Measurements from ENCODE around the gene GRAMD1B.
"Not testable (repeated sequence)": the region's sequence is repeated elsewhere in the genome, so short reads cannot be mapped to it uniquely, and the experiment has no call there.

Gene GRAMD1B

GRCh38 chr11:123641495-123641840, 211.4 kb downstream of the GRAMD1B start:
- no peak for DNase-seq (ENCODE audit: low spot score)

DNA sequence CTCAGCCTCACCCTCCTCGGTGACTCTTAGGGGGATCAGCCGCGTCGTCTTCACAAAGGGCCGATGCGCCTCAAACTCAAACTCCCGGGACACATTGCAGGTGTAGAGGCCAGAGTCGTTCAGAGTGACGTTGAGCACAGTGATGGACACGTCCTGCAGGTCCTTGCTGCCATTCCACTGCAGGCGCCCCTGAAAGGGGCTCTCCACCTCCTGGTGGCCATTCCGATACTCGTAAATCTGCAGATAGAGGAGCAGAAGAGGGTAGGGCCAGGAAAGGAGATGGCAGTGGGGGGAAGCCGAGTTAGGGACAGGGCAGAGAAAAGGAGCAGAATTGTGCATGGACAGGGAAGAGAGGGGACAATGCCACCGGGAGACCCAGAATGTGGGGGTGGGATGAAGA, 212.4 kb downstream of the GRAMD1B start:
- no peak for DNase-seq (ENCODE audit: low spot score)

DNA sequence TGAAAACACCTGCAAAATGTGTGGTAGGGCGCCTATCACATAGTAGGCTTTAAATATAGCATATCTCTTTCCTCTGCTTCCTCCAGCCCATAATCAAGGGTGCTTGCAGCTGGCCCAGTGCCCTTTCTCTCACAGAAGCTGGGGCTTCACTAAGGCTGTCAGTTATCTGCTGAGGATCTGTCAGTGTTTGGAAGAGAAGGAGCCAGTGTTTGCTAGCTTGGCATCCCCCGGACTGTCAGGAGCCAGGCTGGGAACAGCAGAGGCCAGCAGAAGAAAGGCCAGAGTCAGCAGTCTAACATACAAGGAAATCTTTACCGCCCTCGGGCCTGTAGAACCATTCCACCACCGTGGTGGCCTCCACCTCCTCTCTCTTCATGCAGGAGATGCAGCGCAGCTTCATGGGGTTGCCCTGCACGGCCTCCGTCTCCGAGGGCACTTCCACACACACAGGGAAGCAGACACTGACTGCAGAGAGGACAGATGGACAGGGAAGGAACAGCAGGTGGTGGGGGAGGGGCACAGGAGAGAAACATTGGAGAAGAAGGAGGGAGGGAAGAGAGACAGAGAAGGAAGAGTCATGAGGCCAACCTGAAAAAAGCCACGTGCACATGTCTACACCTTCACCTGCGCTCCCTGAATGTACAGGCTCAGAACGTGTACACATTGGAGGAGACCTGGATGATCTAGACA, 215.4 kb downstream of the GRAMD1B start:
- DNase-seq (ENCODE audit: low spot score) = no peak

GRCh38 chr11:123650901-123651300, 220.8 kb downstream of the GRAMD1B start:
- DNase-seq (ENCODE audit: low spot score) = no peak

DNA sequence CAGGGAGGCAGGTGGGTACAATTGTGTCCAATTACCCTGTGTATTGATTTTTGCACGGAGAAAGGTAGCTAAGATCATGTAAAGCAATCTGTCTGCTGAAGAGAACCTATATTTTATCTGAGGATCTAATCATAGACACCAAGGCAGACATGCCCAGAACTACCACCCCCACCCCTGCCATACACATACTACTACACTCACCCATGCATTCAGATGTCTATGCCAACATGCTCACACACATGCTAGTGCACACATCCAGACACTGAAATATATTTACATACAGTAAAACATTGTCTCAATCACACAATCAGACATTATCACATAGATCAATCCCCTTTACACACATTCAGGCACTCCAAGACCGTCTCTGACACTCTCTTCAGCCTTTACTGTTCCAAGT, 222.5 kb downstream of the GRAMD1B start:
- DNase-seq (ENCODE audit: low spot score) = no peak

GRCh38 chr11:123653483-123653826, 223.4 kb downstream of the GRAMD1B start:
- DNase-seq (ENCODE audit: low spot score) = no peak

- no peak for DNase-seq (ENCODE audit: low spot score)
Observed at GRCh38 chr11:123653827-123654565, 223.9 kb downstream of the GRAMD1B start.

GRCh38 chr11:123654566-123655081, 224.6 kb downstream of the GRAMD1B start, which contains the start of gene SCN3B:
SCN3B (minus strand) TSS chr11:123654624; CDS start chr11:123653801, 823 bp downstream.
- no peak for DNase-seq (ENCODE audit: low spot score)

GRCh38 chr11:123659311-123659710, 229.2 kb downstream of the GRAMD1B start:
- DNase-seq (ENCODE audit: low spot score) = no peak

- not testable (repeated sequence) for DNase-seq (ENCODE audit: low spot score)
Observed at GRCh38 chr11:123659965-123660364, 229.9 kb downstream of the GRAMD1B start.

GRCh38 chr11:123665306-123665705, 235.2 kb downstream of the GRAMD1B start:
- no peak for DNase-seq (ENCODE audit: low spot score)

DNA sequence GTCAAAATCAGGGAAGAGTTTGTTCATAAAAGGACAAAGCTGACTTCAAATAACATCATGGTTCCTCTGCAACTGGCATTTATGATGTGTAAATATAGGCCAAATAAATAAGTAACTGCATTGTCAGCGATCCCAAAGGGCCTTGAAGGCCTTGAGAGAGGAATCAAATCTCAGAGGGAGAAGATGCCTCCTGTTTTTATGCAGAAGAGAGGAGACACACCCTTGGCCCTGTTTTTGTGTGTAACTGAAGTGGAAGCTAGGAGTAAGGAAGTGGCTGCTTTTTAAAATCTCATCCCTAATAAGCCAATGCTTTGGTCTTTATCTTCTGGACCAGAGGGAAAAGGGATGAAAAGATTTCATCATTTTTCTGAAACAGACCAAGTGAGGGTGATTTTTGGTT, 240.0 kb downstream of the GRAMD1B start:
- no peak for DNase-seq (ENCODE audit: low spot score)

- no peak for DNase-seq (ENCODE audit: low spot score)
Observed at GRCh38 chr11:123671534-123671933, 241.5 kb downstream of the GRAMD1B start.

- DNase-seq (ENCODE audit: low spot score) = no peak
Observed at GRCh38 chr11:123672568-123672967, 242.5 kb downstream of the GRAMD1B start.

GRCh38 chr11:123674297-123674696, 244.2 kb downstream of the GRAMD1B start:
- DNase-seq (ENCODE audit: low spot score) = no peak

Measured in hematopoietic multipotent progenitor cell treated with erythropoietin and hydrocortisone succinate and interleukin-3 and kit ligand, for 17 days (in vitro differentiated cells).